Activated T-cell treated with anti-CD3 and anti-CD28 coated beads, Interleukin-2, amount 50 U/mL, for 1 hour (primary cell): ENCODE results near the gene TRIM45.
"Not testable (repeated sequence)": the region's sequence is repeated elsewhere in the genome, so short reads cannot be mapped to it uniquely, and the experiment has no call there.

Experiments
- DNase-seq: peaks from one replicate; pipeline ENCODE4 v3.0.0-alpha.2; 2020

Gene TRIM45

DNA sequence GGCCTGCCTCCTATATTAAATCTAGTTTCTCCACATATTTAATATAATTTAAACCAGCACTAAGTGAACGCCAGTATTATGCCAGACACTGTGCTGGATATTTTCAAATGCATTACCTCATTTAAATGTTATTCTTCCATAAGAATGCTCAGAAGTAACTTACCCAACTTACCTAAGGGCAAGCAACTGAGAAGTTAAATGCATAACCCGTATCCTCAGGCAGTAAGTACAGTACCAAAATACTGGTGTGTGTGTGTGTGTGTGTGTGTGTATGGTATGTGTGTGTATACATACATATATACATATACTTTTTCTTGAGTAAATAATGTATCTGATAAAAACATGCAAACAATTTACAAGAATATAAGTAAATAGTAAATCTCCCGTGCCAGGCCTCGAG is 9.0 kb upstream of the TRIM45 start:
- DNase-seq: no peak

DNA sequence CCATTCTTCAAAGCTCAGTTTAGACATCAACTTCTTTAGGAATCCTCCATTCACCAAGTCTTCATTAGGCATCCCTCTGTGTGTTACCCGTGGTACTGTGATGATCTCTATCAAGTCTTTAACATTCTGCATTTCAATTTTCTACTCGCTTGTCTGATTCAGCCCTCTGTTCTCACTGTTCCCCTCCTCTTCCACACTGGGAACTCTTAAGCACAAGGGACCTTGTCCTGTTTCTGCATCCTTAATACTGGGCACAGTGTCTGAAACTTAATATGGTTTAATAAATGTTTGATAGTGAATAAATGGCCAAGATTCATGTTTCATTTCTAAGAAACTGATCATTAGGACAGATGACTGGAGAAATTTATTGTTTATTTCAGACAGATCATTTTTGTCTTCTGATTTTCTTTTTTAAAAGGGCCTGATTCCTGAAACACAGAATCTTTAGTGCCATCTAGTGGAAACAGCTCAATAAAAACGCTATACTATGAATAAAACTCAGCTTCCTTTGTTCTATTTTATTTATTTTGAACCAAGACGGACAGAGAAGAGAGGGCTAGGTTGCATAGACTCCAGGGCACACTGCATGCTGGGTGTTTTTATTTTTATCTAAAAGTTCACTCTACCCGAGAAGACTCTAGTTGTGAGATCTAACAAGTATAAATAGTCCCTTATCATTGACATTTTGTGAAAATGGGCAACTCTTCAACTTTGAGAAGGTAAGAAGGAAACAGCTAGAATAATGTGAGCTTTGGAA is 7.0 kb upstream of the TRIM45 start:
- no peak for DNase-seq

DNA sequence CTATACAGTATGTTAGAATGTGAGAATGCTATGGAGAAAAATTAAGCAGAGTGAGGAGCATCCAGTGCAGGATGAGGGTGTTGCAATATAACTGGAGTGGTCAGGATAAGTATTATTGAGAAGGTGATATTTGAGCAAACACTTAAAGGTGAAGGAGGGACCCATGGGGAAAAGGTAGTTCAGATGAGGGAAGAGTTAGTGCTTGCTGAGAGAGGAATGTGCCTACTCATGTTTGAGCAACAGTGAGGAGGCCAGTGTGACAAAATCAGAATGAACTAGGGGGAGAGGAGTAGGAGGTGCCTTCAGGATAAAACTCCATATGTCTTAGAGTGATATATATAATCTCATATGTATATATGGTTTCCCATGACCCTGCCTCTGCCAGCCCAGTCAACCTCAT is 6.2 kb upstream of the TRIM45 start:
- no peak for DNase-seq

DNA sequence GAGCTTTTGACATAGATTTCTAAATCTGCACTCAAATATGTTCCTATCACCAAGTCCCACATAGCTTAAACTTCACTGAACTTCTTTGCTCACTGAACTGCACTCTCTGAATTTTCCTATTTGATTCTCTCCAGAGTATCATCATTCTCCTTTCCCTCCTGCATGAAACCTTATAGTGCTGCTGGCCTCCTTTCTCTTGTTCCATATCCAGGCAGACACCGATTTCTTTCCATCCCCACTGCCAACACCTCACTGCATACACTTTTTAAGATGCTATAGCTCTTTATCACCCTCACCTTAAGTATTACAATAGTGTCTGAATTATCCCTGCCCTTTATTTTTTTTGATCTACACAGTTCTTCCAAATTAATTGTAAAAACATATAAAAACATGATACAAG is 3.1 kb upstream of the TRIM45 start:
- DNase-seq: no peak

DNA sequence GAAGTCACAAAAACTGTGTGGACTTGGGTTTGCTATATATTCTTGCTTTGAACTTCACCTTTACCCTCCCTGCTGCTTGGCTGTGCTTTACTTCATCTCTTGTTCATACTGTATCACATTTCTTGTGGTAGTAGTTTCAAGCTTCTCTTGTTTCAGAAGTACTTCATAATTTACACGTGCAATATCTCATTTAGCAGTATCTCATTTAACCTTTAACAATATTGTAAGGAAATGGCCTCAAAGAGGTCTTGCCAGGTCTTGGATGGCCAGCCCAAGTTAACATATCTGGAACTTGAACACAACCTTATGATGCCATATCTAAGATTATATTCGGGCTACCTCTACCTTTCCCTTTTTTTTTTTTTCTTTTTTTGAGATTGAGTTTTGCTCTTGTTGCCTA is 1.7 kb upstream of the TRIM45 start:
- no peak for DNase-seq

DNA sequence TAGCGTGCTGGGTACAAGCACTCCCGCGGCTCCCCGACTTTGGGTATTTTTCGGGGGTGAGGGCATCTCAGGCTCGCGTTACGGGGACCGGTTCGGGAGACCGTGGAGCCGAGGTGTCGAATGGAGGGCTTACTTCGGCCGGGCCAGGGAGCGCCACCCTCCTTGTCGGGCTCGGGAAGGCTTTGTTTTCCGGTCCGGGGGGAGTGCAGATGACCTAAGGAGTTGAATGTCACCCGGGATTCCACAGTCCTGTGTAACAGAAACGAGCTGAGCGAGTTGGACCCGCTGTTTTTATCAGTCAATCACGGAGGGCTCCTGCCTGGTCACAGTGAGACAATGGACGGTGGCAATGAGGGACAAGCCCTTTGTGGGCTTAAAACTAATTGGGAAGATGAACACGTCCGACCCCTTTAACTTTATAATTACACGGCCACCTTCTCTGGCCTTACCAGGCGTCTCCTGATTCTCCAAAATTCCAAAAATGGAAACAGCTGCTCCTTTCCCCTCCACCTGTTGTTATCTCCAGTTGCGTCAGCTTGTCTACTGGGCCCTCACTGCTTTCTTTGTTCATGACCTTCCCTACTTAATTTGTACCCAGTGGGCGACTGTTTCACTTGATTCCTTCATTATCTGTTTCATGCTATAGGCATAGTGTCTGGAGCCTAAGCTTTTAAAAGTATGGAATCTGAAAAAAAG is 929 bp upstream of the TRIM45 start:
- no peak for DNase-seq

DNA sequence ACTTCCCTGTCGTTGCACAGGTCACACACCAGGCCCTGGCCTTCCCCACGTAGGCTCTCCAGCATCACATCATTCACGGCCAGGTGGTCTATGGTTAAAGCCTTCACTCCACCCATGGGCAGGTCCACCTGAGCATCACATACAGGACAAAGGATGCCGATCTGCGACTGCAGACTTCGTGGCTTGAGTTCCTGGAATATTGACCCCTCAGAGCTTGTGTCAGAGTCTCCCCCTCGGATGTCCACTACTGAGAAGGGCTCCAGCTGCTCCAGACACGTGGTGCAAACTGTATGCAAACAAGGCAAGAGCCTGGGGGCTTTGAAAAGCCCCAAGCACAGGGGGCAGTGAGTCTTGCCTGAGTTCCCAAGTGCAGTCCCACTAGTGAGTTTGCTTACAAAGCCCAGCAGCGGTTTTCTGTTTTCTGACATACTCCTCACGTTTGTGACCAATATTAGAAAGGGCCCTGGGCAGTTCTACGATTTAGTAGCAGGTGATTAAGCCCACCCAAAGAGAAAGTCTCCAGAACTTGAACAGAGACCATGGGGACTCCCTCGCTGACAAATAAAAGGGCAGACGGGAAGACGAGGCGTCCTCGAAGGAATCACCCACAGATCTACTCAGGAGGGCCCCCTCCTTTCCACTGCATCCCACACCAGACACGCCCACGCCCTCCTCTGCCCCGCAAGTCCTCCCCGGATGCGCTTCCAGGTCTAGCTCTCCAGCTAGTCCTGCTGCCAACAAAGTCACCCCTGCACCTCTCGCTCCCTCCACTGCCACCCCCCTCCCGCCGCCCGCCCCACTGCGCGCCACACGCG is 568 bp downstream of the TRIM45 start:
- no peak for DNase-seq

DNA sequence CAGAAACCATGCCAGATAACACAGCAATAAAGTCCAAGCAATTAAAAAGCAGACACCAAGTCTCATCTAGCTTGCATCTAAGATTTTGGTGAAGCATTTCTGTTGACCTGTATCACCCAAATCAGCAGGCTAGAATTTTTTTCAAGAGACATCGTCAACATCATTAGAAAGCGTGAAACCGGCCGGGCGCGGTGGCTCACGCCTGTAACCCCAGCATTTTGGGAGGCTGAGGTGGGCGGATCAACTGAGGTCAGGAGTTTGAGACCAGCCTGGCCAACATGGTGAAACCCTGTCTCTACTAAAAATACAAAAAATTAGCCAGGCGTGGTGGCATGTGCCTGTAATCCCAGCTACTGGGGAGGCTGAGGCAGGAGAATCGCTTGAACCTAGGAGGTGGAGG is 2.4 kb downstream of the TRIM45 start:
- not testable (repeated sequence) for DNase-seq

DNA sequence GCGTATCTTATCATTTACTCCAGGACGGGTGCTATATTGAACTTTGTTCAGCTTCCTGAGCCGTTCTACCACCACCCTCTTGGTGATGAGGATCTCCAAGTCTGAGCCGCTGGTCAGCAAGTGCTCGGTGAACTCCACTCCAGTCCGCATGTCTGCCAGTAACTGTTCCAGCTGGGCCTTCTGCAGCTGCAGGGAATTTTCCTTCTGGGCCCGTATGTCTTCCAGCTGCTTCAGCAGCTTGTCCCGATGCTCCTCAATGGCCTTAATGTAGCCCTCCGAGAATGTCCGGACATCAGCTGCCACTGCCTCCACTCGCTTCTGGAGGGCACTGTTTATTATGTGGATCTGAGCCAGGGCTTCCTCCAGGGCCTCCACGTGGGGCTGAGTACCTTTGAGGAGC is 3.4 kb downstream of the TRIM45 start:
- no peak for DNase-seq

DNA sequence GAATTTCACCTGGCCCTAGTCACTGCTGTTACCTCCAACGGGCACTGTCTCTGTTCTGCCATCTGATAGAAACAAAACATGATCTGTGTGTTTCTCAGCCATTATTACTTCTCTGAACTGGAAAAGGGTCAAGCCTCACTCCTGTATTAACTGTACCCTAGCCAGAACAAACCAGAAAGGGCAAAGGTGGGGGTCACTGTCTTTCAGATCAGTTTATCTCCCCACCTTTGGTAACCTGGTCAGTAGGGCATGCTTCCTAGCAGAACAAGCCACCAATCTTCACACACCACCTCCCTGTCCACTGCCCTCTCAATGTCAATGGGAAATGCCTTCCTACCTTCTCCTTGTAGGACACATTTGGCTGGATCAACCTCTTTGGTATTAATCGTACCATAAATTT is 3.9 kb downstream of the TRIM45 start:
- no peak for DNase-seq

DNA sequence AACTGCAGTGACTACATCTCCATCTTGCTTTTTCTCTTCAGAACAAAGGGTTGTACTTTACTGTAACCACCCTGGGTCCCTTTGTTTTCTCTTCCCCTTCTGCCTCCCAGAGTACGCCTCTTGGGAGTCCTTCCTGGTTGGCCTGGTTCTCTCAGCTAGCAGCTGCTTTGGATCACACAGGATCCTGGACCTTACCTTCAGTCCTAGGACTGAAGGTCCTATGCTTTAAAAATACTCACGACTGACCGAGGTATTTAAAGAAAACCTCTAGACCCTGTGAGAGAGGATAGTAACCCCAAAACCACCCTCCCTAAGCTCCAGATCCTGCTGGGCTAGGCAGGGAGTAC is 4.8 kb downstream of the TRIM45 start:
- no peak for DNase-seq

DNA sequence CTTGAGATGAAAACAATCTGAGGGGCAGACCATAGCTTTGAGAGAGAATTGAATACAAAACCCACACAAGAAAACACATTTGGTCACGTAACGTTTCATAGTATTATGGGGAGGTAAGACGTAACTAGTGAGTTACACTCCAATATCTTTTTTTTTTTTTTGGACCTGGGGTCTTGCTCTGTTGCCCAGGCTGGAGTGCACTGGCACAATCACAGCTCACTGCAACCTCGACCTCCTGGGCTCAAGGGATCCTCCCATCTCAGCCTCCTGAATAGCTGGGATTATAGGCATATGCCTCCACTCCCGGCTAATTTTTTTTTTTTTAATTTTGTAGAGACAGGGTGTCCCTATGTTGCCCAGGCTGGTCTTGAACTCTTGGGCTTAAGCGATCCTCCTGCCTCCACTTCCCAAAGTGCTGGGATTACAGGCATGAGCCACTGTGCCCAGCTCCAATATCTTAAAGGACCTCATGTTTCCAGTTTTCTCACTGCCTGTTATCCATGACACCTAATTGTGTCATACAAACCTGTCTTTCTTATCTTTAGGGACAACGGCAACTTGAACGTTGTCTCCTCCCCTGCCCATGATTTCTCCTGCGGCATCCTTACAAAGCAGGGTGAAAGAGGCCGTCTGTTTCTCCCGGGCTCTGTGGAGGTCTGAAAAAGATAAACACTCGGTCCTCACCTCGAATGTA is 5.3 kb downstream of the TRIM45 start:
- no peak for DNase-seq

DNA sequence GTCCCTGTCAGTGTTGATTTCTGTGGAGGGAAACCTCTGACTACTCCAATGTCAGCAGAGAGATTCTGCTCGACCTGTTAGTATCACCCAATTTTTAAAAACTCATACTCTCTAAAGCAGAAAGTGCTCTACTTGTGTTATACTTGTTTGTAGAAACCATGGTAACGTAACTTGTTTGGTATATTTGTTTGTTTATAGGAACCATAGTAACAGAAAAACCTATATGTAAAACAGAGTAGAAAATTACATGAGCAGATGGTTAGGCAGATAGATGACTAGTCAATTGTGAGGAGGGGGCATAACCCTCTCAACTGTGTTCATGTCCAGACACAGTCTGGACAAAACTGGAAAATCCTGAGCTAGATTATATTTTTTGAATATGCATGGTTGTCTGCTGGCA is 6.7 kb downstream of the TRIM45 start:
- no peak for DNase-seq

DNA sequence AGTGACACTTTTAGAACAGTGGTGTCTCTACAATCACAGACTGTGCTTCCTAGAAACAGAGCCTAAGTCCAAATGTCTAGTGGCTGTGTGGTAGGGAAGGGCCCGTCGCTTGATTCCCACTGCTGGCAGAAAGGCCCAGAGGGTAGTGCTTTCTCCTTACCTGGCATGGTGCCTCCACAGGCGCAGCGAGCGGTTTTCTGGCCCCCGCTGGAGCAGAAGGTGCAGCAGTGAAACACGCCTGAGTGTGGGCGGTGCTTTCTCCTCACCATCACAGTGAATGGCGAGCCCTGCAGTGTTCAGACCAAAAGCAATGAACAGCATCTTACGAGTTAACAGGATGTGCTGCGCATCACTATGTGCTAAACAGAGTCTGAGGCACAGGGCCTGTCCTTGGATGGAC is 8.3 kb downstream of the TRIM45 start:
- DNase-seq: no peak

DNA sequence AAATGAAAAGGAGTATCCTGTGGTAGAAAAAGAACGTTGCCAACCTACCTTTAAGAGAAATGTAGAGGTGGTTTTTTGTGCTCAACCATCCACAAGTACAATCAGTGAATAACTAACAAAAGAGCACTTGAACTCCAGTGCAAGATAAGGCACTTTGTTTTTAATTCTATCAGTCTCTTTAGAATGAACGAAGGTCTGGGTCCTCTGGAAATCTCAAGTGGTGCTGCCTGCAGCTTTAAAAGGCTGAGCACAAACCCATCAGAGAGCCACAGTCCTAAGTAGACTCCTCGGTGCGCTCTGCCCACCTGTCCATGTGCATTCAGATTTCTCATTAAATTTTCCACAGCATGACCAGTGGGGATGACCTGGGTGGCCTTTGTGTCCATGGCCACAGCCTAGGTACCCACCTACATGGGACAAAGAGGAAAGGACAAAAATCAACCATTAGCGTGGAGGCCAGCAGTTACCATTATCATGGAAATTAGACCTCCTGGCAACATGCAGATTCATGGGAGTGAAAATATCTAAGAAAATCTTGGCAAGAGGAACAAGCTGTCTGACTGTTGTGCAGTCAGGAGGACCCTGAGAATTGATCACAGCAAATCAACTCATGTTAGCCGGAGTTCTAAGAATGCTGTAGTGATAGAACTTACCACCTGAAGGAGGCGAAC is 9.4 kb downstream of the TRIM45 start:
- no peak for DNase-seq

DNA sequence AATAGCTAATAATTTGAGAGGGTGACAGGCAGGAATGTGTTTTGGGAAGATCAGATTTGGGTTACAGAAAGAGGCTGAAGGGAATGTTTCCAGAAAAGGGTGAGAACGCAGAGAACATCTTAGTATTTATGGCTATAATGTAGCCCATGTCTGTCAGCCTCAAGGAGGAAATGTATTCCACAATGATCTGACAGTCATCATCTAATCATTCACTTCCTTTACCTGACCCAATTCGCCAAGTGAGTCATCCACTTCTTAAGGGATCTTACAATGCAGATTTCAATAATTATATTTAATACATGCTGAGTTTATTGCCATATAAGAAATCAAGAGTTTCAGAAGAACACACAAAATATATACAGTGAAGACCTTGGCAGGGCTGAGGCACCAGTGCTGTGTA is 10.8 kb downstream of the TRIM45 start:
- no peak for DNase-seq

DNA sequence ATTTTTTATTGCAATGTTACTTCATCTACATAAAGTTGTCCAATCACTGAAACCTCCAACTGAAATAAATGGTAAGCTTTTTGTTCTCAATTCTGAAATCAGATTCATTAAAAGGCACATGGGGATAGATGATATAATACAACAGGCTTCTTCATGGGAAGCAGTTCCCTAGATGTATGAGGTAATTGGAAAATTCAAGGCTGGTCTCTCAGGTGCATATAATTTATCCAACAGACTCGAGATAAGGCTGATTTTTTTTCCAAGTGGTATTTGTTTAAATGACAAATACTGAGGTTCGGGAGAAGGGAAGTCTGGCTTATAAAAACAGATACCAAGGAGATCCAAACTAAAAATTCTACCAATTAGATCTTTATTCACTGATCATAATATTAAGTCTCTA is 14.2 kb downstream of the TRIM45 start:
- no peak for DNase-seq

DNA sequence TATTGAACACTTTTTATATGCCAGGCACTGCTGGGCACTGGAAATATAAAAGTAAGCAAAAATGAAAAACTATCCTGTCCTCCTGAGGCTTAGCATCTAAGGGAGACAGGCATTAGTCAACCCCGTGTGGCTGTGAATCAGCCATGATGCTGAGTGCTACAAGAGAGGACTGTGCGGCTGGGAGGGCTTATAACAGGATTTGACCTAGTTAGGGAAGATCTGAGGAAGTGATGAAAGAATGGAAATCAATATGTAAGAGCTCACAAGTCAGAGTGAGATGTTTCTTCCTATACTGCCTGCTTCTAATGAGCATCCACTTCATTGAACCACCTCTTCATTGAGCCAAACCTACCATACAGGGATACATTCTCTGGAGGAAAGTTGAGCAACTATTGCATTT is 15.1 kb downstream of the TRIM45 start:
- DNase-seq: no peak

DNA sequence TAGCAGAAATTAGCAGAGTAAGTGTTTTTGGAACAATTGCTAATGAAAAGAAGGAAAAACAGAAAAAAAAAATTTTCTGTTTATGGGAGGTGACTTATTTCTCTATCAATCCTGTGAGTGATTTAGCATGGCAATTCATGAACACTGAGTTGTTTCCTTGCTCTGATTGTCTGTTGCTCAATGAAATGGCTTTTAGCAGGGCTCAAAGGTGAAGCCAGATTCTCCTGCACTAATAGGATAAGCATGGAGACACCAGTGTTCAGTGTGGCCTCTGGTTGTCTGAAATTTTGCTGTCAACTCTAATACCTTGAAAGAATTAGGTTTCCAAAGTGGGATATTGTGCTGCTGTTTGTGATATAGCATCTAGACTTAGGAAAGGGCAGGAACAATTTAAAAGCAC is 15.8 kb downstream of the TRIM45 start:
- DNase-seq: no peak

DNA sequence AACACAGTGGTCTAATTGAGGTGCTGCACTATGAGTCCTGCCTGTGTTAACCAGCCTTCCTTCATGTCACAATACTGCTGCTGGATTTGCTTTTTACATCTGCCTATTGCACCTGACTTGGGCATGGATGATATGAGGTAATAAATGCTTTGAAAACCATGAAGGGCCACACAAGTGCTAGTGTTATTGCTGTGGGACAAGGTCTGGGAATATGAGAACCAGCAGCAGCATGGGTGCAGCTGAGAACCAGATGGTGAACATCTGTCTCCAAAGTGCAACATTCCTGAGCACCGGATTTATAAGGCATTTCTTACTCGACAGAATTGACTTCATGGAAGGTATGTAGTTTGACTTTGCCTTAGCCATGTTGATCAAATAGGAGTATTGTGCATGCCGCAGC is 16.6 kb downstream of the TRIM45 start:
- no peak for DNase-seq

DNA sequence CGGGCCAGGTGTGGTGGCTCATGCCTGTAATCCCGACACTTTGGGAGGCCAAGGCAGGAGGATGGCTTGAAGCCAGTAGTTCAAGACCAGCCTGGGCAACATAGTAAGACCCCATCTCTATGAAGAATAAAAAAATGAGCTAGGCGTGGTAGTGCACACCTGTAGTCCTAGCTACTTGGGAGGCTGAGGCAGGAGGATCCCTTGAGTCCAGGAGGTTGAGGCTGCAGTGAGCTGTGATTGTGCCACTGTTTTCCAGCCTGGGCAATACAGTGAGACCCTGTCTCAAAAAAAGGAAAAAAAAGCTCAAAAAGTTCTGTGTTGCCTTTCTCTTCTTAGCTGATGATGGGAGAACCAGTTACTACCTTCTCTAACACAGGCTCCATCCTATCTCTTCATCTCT is 19.7 kb downstream of the TRIM45 start:
- DNase-seq: not testable (repeated sequence)

DNA sequence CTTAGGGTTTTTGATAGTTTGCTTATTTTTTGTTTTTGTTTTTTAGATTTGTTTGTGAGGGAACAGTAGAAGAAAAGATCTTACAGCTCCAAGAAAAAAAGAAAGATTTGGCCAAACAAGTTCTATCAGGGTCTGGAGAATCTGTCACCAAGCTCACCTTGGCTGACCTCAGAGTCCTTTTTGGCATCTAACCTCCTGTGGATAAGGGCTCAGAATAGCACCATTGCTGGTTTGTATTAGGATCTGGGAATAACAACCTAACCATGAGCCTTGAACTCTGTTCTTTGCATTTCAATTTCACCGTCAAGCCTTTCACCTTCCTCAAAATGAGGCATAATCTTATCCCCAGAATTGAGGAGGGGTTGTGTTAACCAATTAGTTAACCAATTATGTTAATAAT is 20.2 kb downstream of the TRIM45 start:
- no peak for DNase-seq
